ENCODE data around the gene PLSCR3. TPM values are rescaled to one million over a fixed set of nuclear protein-coding genes. Genes with fewer than 3 reads are reported as not detected.

PLSCR3 gene
- total RNA-seq, 1 experiment from 2014 or later, result 31.5 TPM

DNA sequence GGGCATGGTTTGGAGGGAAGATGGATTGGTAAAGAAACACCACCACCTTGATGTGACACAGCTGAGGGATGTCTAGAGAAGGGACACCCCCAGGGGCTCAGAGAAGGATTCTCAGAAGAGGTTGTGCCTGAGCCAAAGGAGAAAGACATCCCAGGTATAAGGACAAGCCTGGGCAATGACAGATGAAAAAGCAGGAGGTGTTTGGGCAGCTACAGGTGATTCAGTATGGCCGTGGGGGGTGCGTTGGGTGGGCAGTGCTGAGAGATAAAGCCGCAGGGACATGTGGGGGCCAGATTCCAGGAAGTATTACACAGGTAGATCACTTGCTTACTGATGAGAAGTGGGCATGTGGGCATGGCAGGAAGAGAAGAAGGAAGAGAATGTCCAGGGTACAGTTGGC is 32.4 kb downstream of the PLSCR3 start:
- Histone ChIP-seq H3K79me2 (ENCODE audit: insufficient read depth, low read length) (no peaks in the 10 kb centered on the region), H2BK15ac (ENCODE audit: low read depth, low read length) (no peak overlapping the region), H2BK120ac (ENCODE audit: low read depth, low read length, poor library complexity, severe bottlenecking) (no peak overlapping the region), H2BK12ac (ENCODE audit: insufficient read length, low read depth, low read length) (no peak overlapping the region), H3K27ac (ENCODE audit: insufficient read length, low read depth, low read length) (no peak overlapping the region), H3K4me1 (ENCODE audit: insufficient read depth, low read length) (peaks cover 1% of the 10 kb centered on the region; the same call in 1 of the 2 replicates), H4K91ac (ENCODE audit: insufficient read length, low read depth, low read length) (no peak overlapping the region), H4K8ac (replicated peaks; ENCODE audit: insufficient read length, low read depth, low read length) (no peak overlapping the region), H3K4me2 (ENCODE audit: insufficient read depth, insufficient read length, low read length) (no peak overlapping the region), H2BK5ac (ENCODE audit: insufficient read length, low read length) (no peak overlapping the region), H3K14ac (ENCODE audit: insufficient read depth, low read length) (no peak overlapping the region), H3K23ac (ENCODE audit: insufficient read length, low read depth, low read length) (no peak overlapping the region), H3T11ph (ENCODE audit: low read length) (no peak overlapping the region), H3K79me1 (ENCODE audit: insufficient read depth, low read depth, low read length, poor library complexity, severe bottlenecking) (no peaks in the 10 kb centered on the region), H3K9ac (ENCODE audit: extremely low read depth, insufficient read length, low read length) (no peak overlapping the region), H3K23me2 (ENCODE audit: insufficient read length, low read depth, low read length, poor library complexity, severe bottlenecking) (no peaks in the 10 kb centered on the region), H4K20me1 (ENCODE audit: control insufficient read depth, insufficient read depth, insufficient read length) (no peaks in the 10 kb centered on the region), H3K27me3 (ENCODE audit: insufficient read depth, low read length) (no peaks in the 10 kb centered on the region), H3K4ac (ENCODE audit: low read depth, low read length) (no peak overlapping the region), H2AFZ (ENCODE audit: low read length) (no peak overlapping the region), H3K18ac (ENCODE audit: insufficient read length, low read depth, low read length) (no peak overlapping the region), H2AK5ac (ENCODE audit: insufficient read length, low read length) (no peak overlapping the region), H4K5ac (ENCODE audit: insufficient read length, low read depth, low read length) (no peak overlapping the region), H2BK20ac (ENCODE audit: low read depth, low read length, poor library complexity, severe bottlenecking) (no peak overlapping the region), H3K56ac (ENCODE audit: insufficient read length, low read depth, low read length) (no peak overlapping the region), H3K9me3 (ENCODE audit: control insufficient read depth, low read depth, low read length) (no peaks in the 10 kb centered on the region)
- no peaks in the 10 kb centered on the region for H3K9me3 Mint-ChIP-seq
- no CpG with 5 or more reads among the region's 3 CpGs for WGBS (ENCODE audit: extremely low coverage, insufficient read length, low lambda C conversion rate)
- H3K27ac Mint-ChIP-seq, result no peak overlapping the region; a peak in 1 of 7 replicates
- H3K4me3 Mint-ChIP-seq, result no peak overlapping the region
- no peak for DNase-seq
- no peaks in the 10 kb centered on the region for H3K36me3 Mint-ChIP-seq (ENCODE audit: insufficient read depth in 1 of 3, low read depth in 3 of 3)
- peaks cover 3 to 5% of the 10 kb centered on the region in 2 experiments; a peak in 3 of 4 replicates for H3K4me1 Mint-ChIP-seq
- TF ChIP-seq, protein P1, sequence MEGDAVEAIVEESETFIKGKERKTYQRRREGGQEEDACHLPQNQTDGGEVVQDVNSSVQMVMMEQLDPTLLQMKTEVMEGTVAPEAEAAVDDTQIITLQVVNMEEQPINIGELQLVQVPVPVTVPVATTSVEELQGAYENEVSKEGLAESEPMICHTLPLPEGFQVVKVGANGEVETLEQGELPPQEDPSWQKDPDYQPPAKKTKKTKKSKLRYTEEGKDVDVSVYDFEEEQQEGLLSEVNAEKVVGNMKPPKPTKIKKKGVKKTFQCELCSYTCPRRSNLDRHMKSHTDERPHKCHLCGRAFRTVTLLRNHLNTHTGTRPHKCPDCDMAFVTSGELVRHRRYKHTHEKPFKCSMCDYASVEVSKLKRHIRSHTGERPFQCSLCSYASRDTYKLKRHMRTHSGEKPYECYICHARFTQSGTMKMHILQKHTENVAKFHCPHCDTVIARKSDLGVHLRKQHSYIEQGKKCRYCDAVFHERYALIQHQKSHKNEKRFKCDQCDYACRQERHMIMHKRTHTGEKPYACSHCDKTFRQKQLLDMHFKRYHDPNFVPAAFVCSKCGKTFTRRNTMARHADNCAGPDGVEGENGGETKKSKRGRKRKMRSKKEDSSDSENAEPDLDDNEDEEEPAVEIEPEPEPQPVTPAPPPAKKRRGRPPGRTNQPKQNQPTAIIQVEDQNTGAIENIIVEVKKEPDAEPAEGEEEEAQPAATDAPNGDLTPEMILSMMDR (conservative IDR thresholded peaks at IDR 0.05), result no peak
- peaks cover 6% of the 10 kb centered on the region; the same call in 1 of the 2 replicates for H3K27me3 Mint-ChIP-seq (ENCODE audit: low read depth)

All from H9 (cell line).